GM19324 (cell line): ENCODE results near the gene KMT2C.
A peak's percentile ranks its signal among the peaks of the same experiment; 100 is the strongest.
"Not testable (repeated sequence)": the region's sequence is repeated elsewhere in the genome, so short reads cannot be mapped to it uniquely, and the experiment has no call there.

ENCODE experiments used
- ATAC-seq: cut with Tn5 transposase; IDR thresholded peaks from one replicate; pipeline ENCODE4 v1.9.1; 2021; ENCODE audit warnings: mild to moderate bottlenecking, moderate library complexity; ENCODE audit not compliant: unreplicated experiment, low FRiP score

KMT2C gene

GRCh38 chr7:152234421-152234820, 201.4 kb downstream of the KMT2C start:
- not testable (repeated sequence) for ATAC-seq

- no peak for ATAC-seq
Measured at GRCh38 chr7:152231089-152231488, 204.7 kb downstream of the KMT2C start.

GRCh38 chr7:152219556-152219955, 216.2 kb downstream of the KMT2C start:
- ATAC-seq, result not testable (repeated sequence)

GRCh38 chr7:152208766-152209165, 227.0 kb downstream of the KMT2C start:
- ATAC-seq, result not testable (repeated sequence)

- not testable (repeated sequence) for ATAC-seq
Measured at GRCh38 chr7:152204417-152204816, 231.4 kb downstream of the KMT2C start.

GRCh38 chr7:152203095-152203494, 232.7 kb downstream of the KMT2C start:
- ATAC-seq, result no peak

- no peak for ATAC-seq
Measured at GRCh38 chr7:152202056-152202455, 233.7 kb downstream of the KMT2C start.

GRCh38 chr7:152200395-152200794, 235.4 kb downstream of the KMT2C start:
- ATAC-seq, result no peak

GRCh38 chr7:152196391-152196790, 239.4 kb downstream of the KMT2C start:
- ATAC-seq, result no peak

- no peak for ATAC-seq
Measured at GRCh38 chr7:152193880-152194279, 241.9 kb downstream of the KMT2C start.

- no peak for ATAC-seq
Measured at GRCh38 chr7:152189061-152189460, 246.7 kb downstream of the KMT2C start.

- no peak for ATAC-seq
Measured at GRCh38 chr7:152185558-152185957, 250.2 kb downstream of the KMT2C start.

- ATAC-seq, result no peak
Measured at GRCh38 chr7:152180587-152180986, 255.2 kb downstream of the KMT2C start.

- no peak for ATAC-seq
Measured at GRCh38 chr7:152180048-152180447, 255.8 kb downstream of the KMT2C start.

- ATAC-seq, result no peak
Measured at GRCh38 chr7:152178405-152179058, 257.3 kb downstream of the KMT2C start.

GRCh38 chr7:152177681-152178404, 258.0 kb downstream of the KMT2C start:
- no peak for ATAC-seq

- peak; percentile 57 for ATAC-seq
Measured at GRCh38 chr7:152176797-152177196, 259.0 kb downstream of the KMT2C start.

GRCh38 chr7:152173372-152174070, 262.3 kb downstream of the KMT2C start:
- no peak for ATAC-seq

GRCh38 chr7:152162287-152162686, 273.5 kb downstream of the KMT2C start:
- ATAC-seq, result no peak

GRCh38 chr7:152161171-152161570, 274.6 kb downstream of the KMT2C start:
- no peak for ATAC-seq

GRCh38 chr7:152158801-152159587, 276.8 kb downstream of the KMT2C start:
- ATAC-seq, result peak; percentile 92
